Measurements from ENCODE around the gene HMCN2.

DNA sequence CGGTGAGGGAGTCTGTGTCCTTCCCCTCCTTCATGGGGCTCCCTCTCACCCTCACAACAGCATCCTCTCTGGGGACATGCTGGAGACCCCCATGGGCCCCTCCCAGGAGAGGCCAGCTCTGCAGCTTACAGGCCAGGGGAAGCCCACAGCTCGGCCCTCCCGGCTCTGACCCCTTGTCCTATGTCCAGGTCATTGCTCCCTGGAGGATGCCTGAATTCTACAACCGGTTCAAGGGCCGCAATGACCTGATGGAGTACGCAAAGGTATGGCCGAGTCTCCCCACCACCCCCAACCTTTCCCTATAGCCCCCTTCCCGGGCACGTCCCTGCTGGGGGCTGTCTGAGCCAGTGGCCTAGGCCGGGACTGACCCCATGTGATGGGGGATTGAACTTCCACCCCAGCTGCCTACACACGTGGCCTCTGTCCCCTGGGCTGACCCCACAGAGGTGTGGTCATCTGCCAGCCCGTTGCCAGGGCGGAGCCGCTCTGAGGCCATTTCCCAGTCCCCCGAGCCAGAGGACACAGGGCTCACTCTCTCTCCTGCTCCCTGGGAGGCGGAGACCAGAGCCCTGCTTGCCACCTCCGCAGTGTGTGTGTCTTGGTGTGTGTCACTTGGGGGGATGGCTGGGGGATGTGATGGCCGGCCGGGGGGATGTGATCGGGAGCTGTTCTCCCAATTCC lies 201.1 kb downstream of the HMCN2 start:
- TF ChIP-seq EZH2 (IDR thresholded peaks at IDR 0.05; ENCODE audit: insufficient read depth, poor library complexity, severe bottlenecking) = no peak
- TF ChIP-seq EZH2phosphoT487 (IDR thresholded peaks at IDR 0.05; ENCODE audit: insufficient read depth, low read depth) = no peak

Data from GM23248 (cell line).